ENCODE data around the gene LATS2.
"Not testable (repeated sequence)": the region's sequence is repeated elsewhere in the genome, so short reads cannot be mapped to it uniquely, and the experiment has no call there.

Gene LATS2

DNA sequence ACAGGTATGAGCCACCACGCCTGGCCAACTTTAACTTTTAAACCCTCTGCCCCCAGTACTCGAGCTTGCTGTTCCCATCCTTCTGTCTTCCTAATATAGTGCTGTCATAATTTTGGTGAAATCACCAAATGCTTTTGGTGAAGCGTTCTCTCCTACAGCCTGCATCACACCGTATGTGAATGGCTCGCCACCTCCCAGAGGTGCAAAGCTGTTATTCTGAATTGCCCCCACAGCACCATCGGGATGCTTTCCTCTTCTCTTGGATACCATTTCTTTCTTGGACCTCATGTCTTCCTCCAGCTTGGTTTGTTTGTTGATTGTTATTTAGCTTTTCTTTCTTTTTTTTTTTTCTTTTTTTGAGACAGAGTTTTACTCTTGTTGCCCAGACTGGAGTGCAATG lies 105.9 kb downstream of the LATS2 start:
- ATAC-seq (ENCODE audit: insufficient read depth, low read depth), result no peak
- no peak overlapping the region for H3K9ac ChIP-seq (ENCODE audit: low read depth, low read length)
- no peak for TF ChIP-seq EZH2 (IDR thresholded peaks at IDR 0.05; ENCODE audit: borderline replicate concordance, low read depth, low read length, severe bottlenecking)
- TF ChIP-seq, protein P1, sequence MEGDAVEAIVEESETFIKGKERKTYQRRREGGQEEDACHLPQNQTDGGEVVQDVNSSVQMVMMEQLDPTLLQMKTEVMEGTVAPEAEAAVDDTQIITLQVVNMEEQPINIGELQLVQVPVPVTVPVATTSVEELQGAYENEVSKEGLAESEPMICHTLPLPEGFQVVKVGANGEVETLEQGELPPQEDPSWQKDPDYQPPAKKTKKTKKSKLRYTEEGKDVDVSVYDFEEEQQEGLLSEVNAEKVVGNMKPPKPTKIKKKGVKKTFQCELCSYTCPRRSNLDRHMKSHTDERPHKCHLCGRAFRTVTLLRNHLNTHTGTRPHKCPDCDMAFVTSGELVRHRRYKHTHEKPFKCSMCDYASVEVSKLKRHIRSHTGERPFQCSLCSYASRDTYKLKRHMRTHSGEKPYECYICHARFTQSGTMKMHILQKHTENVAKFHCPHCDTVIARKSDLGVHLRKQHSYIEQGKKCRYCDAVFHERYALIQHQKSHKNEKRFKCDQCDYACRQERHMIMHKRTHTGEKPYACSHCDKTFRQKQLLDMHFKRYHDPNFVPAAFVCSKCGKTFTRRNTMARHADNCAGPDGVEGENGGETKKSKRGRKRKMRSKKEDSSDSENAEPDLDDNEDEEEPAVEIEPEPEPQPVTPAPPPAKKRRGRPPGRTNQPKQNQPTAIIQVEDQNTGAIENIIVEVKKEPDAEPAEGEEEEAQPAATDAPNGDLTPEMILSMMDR (IDR thresholded peaks at IDR 0.05; ENCODE audit: borderline replicate concordance, extremely low read depth, low read length, poor library complexity, severe bottlenecking), result no peak

DNA sequence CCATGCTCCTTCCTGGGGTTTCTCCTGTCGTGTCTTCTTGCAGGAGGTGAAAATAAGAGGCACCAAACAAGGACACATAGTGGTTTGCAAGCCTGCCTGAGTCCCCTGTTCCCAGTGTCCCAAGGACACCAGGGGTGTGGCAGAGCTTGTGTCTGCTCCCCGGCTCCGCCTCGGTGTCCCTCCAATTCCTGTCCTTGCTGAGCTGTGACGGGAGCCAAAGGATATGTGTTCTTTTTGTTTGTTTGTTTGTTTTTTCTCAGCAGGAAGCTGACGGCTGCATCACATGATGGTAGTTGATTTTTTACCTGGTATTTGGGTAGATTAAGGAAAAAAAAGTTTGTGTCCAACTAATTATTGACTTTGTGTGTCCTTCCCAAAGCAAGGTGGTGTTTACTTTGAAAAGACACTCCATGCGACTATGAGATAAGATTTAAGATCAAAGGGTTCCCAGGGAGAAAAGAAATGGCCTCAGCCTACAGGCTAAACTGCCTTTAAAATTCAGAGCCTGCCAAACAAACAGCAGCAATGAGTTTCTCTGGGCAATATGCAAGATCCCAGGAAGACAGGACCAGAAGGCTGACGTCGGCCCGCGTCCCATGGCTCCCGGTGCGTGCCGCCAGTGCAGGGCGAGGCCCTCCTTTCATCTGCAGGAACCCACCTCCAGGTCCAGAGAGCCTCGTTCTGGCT lies 108.0 kb downstream of the LATS2 start:
- Histone ChIP-seq H3K4me1 (ENCODE audit: insufficient read depth, low read length) (no peaks in the 10 kb centered on the region), H3K4me3 (ENCODE audit: low read depth in 1 of 2, low read length in 2 of 2) (no peak overlapping the region), H2AFZ (ENCODE audit: low read depth, low read length) (no peak overlapping the region), H3K9me3 (ENCODE audit: insufficient read depth, low read length, severe bottlenecking) (no peaks in the 10 kb centered on the region), H3K27ac (ENCODE audit: low read length) (no peak overlapping the region), H3K9ac (ENCODE audit: low read depth, low read length) (no peak overlapping the region), H3K27me3 (ENCODE audit: insufficient read depth, low read length, poor library complexity) (no peaks in the 10 kb centered on the region), H3K36me3 (ENCODE audit: insufficient read depth, low read length) (no peaks in the 10 kb centered on the region), H3K79me2 (ENCODE audit: insufficient read depth, low read length) (no peaks in the 10 kb centered on the region), H3K4me2 (ENCODE audit: insufficient read depth, low read length) (no peak overlapping the region), H4K20me1 (ENCODE audit: insufficient read depth, low read length) (no peaks in the 10 kb centered on the region)
- no peak for TF ChIP-seq EZH2 (IDR thresholded peaks at IDR 0.05; ENCODE audit: borderline replicate concordance, low read depth, low read length, severe bottlenecking)
- TF ChIP-seq, protein P1 (IDR thresholded peaks at IDR 0.05; ENCODE audit: borderline replicate concordance, extremely low read depth, low read length, poor library complexity, severe bottlenecking), result no peak
- DNase-seq, result no peak
- ATAC-seq (ENCODE audit: insufficient read depth, low read depth), result no peak

More for the DNA sequence above, 105.9 kb downstream of the LATS2 start:
- H3K79me2 ChIP-seq (ENCODE audit: insufficient read depth, low read length), result no peaks in the 10 kb centered on the region
- H3K4me1 ChIP-seq (ENCODE audit: insufficient read depth, low read length), result no peaks in the 10 kb centered on the region
- no peaks in the 10 kb centered on the region for H3K9me3 ChIP-seq (ENCODE audit: insufficient read depth, low read length, severe bottlenecking)
- no peaks in the 10 kb centered on the region for H4K20me1 ChIP-seq (ENCODE audit: insufficient read depth, low read length)
- H3K4me3 ChIP-seq (ENCODE audit: low read depth in 1 of 2, low read length in 2 of 2), result no peak overlapping the region
- no peaks in the 10 kb centered on the region for H3K27me3 ChIP-seq (ENCODE audit: insufficient read depth, low read length, poor library complexity)
- no peak overlapping the region for H2AFZ ChIP-seq (ENCODE audit: low read depth, low read length)
- no peak overlapping the region for H3K4me2 ChIP-seq (ENCODE audit: insufficient read depth, low read length)
- no peak for DNase-seq
- H3K36me3 ChIP-seq (ENCODE audit: insufficient read depth, low read length), result no peaks in the 10 kb centered on the region
- H3K27ac ChIP-seq (ENCODE audit: low read length), result no peak overlapping the region

DNA sequence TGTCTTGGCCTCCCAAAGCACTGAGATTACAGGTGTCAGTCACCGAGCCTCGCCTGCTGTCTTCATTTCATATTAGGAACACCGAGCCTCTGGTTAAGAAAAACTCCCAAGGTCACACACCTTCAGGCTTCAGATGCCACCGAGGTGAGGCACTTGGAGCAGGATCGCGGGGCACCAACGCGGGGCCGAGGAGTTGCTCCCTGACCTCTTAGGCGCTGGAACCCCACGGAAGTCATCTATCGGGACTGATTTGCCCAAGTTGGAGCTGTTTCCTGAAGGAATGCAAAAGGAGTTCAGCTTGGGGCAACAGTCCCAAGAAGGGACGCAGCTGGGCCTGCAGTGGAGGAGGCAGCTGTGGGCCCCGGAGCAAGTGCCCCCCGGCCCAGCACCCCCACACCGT lies 108.5 kb downstream of the LATS2 start:
- H2AFZ ChIP-seq (ENCODE audit: low read depth, low read length), result no peak overlapping the region
- H3K9me3 ChIP-seq (ENCODE audit: insufficient read depth, low read length, severe bottlenecking), result no peaks in the 10 kb centered on the region
- TF ChIP-seq, protein P1 (IDR thresholded peaks at IDR 0.05; ENCODE audit: borderline replicate concordance, extremely low read depth, low read length, poor library complexity, severe bottlenecking), result no peak
- no peak for TF ChIP-seq EZH2 (IDR thresholded peaks at IDR 0.05; ENCODE audit: borderline replicate concordance, low read depth, low read length, severe bottlenecking)
- no peaks in the 10 kb centered on the region for H3K36me3 ChIP-seq (ENCODE audit: insufficient read depth, low read length)
- DNase-seq (no peak), ATAC-seq (ENCODE audit: insufficient read depth, low read depth) (no peak)
- no peak overlapping the region for H3K9ac ChIP-seq (ENCODE audit: low read depth, low read length)
- H3K4me1 ChIP-seq (ENCODE audit: insufficient read depth, low read length), result no peaks in the 10 kb centered on the region
- H3K4me2 ChIP-seq (ENCODE audit: insufficient read depth, low read length), result no peak overlapping the region
- H4K20me1 ChIP-seq (ENCODE audit: insufficient read depth, low read length), result no peaks in the 10 kb centered on the region
- no peak overlapping the region for H3K27ac ChIP-seq (ENCODE audit: low read length)
- H3K79me2 ChIP-seq (ENCODE audit: insufficient read depth, low read length), result no peaks in the 10 kb centered on the region
- no peaks in the 10 kb centered on the region for H3K27me3 ChIP-seq (ENCODE audit: insufficient read depth, low read length, poor library complexity)
- H3K4me3 ChIP-seq (ENCODE audit: low read depth in 1 of 2, low read length in 2 of 2), result no peak overlapping the region

DNA sequence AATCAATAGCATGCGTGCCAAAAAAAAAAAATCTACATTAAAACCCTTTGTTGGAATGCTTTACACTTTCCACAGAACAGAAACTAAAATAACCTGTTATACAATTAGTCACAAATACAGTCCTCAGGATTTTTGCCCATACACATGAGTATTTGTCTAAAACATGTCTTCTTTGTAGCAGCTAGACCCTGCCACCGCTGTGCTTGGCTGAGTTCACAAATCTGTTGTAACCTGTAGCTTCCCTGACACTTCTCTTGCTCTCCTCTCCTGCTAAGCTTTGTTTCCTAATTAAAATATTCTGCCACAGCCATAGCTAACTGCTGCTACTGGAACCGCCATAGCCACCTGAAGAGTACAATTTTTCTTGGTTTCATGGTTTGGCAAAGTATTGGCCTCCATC lies 113.4 kb downstream of the LATS2 start:
- H3K9me3 ChIP-seq (ENCODE audit: insufficient read depth, low read length, severe bottlenecking); H4K20me1 ChIP-seq (ENCODE audit: insufficient read depth, low read length); DNase-seq; H3K4me3 ChIP-seq (ENCODE audit: low read depth in 1 of 2, low read length in 2 of 2); H3K27ac ChIP-seq (ENCODE audit: low read length); H3K4me1 ChIP-seq (ENCODE audit: insufficient read depth, low read length); H3K27me3 ChIP-seq (ENCODE audit: insufficient read depth, low read length, poor library complexity); H3K36me3 ChIP-seq (ENCODE audit: insufficient read depth, low read length); H3K79me2 ChIP-seq (ENCODE audit: insufficient read depth, low read length); H2AFZ ChIP-seq (ENCODE audit: low read depth, low read length); H3K4me2 ChIP-seq (ENCODE audit: insufficient read depth, low read length); ATAC-seq (ENCODE audit: insufficient read depth, low read depth); H3K9ac ChIP-seq (ENCODE audit: low read depth, low read length): not testable (repeated sequence)

Measured in DND-41 (cell line).